ENCODE measurements around the gene LITAF. TPM values are rescaled to one million over a fixed set of nuclear protein-coding genes. Genes with fewer than 3 reads are reported as not detected.

The LITAF gene
- total RNA-seq, 1 donor from 2014 or later, result 179 TPM

DNA sequence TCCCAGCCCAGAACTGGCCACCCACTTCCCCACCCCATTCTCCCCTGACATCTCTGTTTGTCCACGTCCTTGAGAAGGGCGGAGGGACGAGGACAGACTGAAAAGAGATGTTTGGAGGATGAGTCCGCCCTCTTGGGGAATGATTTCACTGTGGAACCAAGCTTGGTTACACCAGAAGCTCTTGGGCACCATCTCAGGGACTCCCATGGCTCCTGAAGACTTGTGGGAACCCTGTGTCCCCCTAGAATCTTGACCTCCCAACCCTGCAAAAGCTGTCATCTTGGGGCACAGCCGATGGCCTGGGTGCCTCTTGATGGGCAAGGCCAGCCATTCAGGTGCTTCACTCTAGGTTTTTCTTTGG, 25.9 kb upstream of the LITAF start:
- Mint-ChIP-seq H3K9me3 (ENCODE audit: unreplicated experiment) (no peaks in the 10 kb centered on the region), H3K4me1 (ENCODE audit: unreplicated experiment) (peaks cover 55% of the 10 kb centered on the region), H3K27me3 (ENCODE audit: unreplicated experiment) (no peaks in the 10 kb centered on the region), H3K36me3 (ENCODE audit: unreplicated experiment) (no peaks in the 10 kb centered on the region), H3K27ac (ENCODE audit: unreplicated experiment) (no peak overlapping the region), H3K4me3 (ENCODE audit: unreplicated experiment) (no peak overlapping the region)
- DNase-seq (ENCODE audit: extremely low spot score, unreplicated experiment), result no peak
- TF ChIP-seq, protein P1, sequence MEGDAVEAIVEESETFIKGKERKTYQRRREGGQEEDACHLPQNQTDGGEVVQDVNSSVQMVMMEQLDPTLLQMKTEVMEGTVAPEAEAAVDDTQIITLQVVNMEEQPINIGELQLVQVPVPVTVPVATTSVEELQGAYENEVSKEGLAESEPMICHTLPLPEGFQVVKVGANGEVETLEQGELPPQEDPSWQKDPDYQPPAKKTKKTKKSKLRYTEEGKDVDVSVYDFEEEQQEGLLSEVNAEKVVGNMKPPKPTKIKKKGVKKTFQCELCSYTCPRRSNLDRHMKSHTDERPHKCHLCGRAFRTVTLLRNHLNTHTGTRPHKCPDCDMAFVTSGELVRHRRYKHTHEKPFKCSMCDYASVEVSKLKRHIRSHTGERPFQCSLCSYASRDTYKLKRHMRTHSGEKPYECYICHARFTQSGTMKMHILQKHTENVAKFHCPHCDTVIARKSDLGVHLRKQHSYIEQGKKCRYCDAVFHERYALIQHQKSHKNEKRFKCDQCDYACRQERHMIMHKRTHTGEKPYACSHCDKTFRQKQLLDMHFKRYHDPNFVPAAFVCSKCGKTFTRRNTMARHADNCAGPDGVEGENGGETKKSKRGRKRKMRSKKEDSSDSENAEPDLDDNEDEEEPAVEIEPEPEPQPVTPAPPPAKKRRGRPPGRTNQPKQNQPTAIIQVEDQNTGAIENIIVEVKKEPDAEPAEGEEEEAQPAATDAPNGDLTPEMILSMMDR (IDR thresholded peaks at IDR 0.05), result no peak

DNA sequence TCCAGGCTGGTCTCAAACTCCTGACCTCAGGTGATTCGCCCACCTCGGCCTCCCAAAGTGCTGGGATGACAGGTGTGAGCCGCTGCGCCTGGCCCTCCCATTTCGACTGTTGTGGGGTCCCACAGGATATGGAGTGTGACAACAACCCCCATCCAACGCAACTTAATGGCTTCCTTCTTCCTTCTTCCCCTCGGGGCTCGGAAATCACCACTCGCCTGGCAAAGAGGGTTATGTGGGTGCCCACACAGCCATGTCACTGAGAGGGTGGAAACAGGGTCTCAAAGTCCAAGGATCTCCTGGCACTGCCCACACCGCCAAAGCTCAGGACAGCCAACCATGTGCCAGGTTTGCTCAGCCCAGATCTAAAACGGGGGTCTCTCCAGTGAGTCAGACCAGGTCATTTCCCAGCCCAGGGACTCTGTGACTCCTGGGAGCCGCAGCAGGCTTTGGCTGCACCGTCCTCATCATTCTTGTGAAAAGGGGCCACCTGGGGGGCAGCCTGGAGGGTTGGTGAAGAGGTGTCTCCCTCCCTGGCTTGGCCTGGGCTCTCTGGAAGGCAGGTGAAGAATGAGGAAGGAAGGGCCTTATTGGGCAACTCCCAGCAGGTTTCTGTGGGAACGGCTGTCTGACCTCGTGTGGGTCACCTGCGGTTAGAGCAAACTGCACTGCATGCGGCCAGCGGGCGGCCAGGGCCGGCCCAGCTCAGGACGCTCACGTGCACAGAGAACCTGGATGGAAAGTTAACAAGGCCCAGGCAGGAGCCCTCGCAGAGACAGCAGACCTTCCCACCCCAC, 25.3 kb upstream of the LITAF start:
- no peaks in the 10 kb centered on the region for H3K9me3 Mint-ChIP-seq (ENCODE audit: unreplicated experiment)
- H3K27me3 Mint-ChIP-seq (ENCODE audit: unreplicated experiment), result no peaks in the 10 kb centered on the region
- no peak overlapping the region for H3K27ac Mint-ChIP-seq (ENCODE audit: unreplicated experiment)
- no peaks in the 10 kb centered on the region for H3K36me3 Mint-ChIP-seq (ENCODE audit: unreplicated experiment)
- no peak overlapping the region for H3K4me3 Mint-ChIP-seq (ENCODE audit: unreplicated experiment)
- TF ChIP-seq, protein P1 (IDR thresholded peaks at IDR 0.05), result no peak
- DNase-seq (ENCODE audit: extremely low spot score, unreplicated experiment), result no peak
- peaks cover 57% of the 10 kb centered on the region for H3K4me1 Mint-ChIP-seq (ENCODE audit: unreplicated experiment)

DNA sequence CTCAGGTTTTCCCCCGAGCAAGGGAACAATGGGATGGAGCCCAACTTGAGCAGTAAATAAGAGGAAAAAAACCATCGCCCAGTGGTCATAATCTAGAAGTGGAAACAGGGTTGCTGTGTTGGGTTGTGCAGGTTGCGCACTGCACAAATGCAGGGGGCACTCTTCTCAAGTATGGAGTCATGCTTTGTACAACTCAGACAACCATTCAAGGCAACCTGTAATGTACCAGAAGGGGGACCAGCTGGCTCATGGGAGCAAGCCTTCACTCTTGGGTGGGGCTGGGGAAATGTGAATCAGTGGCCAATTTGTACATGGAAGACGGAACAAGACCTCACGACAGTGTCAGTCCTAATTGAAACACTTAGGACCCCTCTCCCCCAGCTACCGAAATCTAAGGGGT, 23.9 kb upstream of the LITAF start:
- DNase-seq (ENCODE audit: extremely low spot score, unreplicated experiment), result no peak
- Mint-ChIP-seq H3K9me3 (ENCODE audit: unreplicated experiment) (no peaks in the 10 kb centered on the region), H3K36me3 (ENCODE audit: unreplicated experiment) (no peaks in the 10 kb centered on the region), H3K4me3 (ENCODE audit: unreplicated experiment) (no peak overlapping the region), H3K27ac (ENCODE audit: unreplicated experiment) (no peak overlapping the region), H3K4me1 (ENCODE audit: unreplicated experiment) (peaks cover 55% of the 10 kb centered on the region), H3K27me3 (ENCODE audit: unreplicated experiment) (no peaks in the 10 kb centered on the region)
- TF ChIP-seq, protein P1 (IDR thresholded peaks at IDR 0.05), result no peak

DNA sequence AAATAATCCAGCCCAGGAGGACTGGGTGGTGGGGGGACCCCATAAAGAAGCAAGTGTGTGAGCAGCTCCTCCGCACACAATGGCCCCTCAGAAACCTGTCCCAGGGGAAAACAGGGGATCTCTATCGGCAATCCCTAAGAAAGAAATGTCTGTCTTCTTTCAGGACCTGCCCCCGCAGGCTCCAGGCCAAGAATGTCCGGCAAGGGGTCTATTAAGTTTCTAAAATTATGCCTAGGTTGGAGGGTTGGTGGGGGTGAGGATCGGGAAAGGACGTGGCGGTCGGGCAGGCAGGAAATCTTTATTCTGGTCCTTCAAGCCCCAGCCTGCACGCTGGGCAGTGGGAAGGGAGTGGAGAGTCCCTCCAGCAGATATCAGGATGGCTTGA, 23.4 kb upstream of the LITAF start:
- Mint-ChIP-seq H3K27me3 (ENCODE audit: unreplicated experiment) (no peaks in the 10 kb centered on the region), H3K4me3 (ENCODE audit: unreplicated experiment) (no peak overlapping the region), H3K27ac (ENCODE audit: unreplicated experiment) (peak overlapping the region; percentile 72), H3K4me1 (ENCODE audit: unreplicated experiment) (peaks cover 57% of the 10 kb centered on the region), H3K36me3 (ENCODE audit: unreplicated experiment) (no peaks in the 10 kb centered on the region), H3K9me3 (ENCODE audit: unreplicated experiment) (no peaks in the 10 kb centered on the region)
- TF ChIP-seq, protein P1 (IDR thresholded peaks at IDR 0.05), result no peak
- no peak for DNase-seq (ENCODE audit: extremely low spot score, unreplicated experiment)

DNA sequence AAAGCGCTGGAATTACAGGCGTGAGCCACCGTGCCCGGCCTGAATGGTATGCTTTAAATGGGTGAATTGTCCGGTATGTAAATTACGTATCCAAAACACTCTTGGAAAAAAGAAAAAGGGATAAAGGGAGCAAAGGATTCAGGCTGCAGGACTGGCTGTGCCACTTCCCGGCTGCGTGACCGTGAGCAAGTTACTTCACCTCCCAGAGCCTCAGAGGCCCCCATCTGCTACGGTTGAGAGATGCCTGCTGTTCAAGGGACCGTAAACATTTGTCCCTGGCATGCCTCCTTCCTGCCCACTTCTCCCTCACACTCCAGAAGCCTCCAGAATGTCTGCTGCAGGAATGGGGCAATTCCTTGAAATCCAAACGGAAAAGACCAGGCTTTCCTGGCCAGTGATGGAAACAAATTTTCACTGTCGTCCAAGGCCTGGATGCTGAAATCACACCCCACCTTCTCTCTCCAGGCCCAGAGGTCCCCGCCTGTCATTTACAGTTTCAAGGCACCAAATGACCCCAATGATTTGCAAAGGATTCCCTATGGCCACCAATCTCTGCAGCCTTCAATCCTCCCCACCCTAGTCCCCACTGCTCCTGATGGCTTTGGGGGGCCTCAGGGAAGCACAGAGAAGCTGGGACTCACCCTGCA, 22.9 kb upstream of the LITAF start:
- TF ChIP-seq, protein P1 (IDR thresholded peaks at IDR 0.05), result no peak
- H3K36me3 Mint-ChIP-seq (ENCODE audit: unreplicated experiment), result no peaks in the 10 kb centered on the region
- no peak overlapping the region for H3K4me3 Mint-ChIP-seq (ENCODE audit: unreplicated experiment)
- peak overlapping the region; percentile 72 for H3K27ac Mint-ChIP-seq (ENCODE audit: unreplicated experiment)
- peaks cover 58% of the 10 kb centered on the region for H3K4me1 Mint-ChIP-seq (ENCODE audit: unreplicated experiment)
- H3K27me3 Mint-ChIP-seq (ENCODE audit: unreplicated experiment), result no peaks in the 10 kb centered on the region
- no peak for DNase-seq (ENCODE audit: extremely low spot score, unreplicated experiment)
- H3K9me3 Mint-ChIP-seq (ENCODE audit: unreplicated experiment), result no peaks in the 10 kb centered on the region

Data from osteocyte (in vitro differentiated cells).